GM12873 (cell line): ENCODE data around the gene PSMB5.

ENCODE experiments used
- TF ChIP-seq, protein P1 (sequence below): IDR thresholded peaks from 2 replicates; pipeline ENCODE4 v1.5.1; 2012; ENCODE audit warnings: low read depth, mild to moderate bottlenecking, moderate library complexity, low read length, control low read depth; ENCODE audit not compliant: insufficient read depth; ENCODE audit errors: missing control alignments

Gene PSMB5

GRCh38 chr14:23066855-23067744, 32.4 kb upstream of the PSMB5 start:
- TF ChIP-seq, protein P1, sequence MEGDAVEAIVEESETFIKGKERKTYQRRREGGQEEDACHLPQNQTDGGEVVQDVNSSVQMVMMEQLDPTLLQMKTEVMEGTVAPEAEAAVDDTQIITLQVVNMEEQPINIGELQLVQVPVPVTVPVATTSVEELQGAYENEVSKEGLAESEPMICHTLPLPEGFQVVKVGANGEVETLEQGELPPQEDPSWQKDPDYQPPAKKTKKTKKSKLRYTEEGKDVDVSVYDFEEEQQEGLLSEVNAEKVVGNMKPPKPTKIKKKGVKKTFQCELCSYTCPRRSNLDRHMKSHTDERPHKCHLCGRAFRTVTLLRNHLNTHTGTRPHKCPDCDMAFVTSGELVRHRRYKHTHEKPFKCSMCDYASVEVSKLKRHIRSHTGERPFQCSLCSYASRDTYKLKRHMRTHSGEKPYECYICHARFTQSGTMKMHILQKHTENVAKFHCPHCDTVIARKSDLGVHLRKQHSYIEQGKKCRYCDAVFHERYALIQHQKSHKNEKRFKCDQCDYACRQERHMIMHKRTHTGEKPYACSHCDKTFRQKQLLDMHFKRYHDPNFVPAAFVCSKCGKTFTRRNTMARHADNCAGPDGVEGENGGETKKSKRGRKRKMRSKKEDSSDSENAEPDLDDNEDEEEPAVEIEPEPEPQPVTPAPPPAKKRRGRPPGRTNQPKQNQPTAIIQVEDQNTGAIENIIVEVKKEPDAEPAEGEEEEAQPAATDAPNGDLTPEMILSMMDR = no peak

- TF ChIP-seq, protein P1 = no peak
These were observed 31.7 kb upstream of the PSMB5 start for GRCh38 chr14:23066368-23066767.

DNA sequence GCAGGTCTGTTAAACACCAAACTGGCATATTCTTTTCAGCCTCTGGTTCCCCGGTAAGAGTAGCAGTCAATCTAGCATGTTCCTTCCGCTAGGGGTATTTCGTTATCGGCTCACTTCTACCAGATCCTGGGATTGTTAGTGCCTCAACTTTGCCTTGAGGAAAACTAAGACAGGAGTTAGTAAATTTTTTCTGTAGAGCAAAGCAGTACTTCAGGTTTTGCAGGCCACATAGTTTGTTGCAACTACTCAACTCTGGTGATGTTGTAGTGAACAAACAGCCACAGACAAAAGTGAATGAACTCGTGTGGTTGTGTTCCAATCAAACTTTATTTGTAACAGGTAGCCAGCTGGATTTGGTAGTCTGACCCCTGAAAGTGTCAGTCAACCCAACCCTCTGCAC, 28.9 kb upstream of the PSMB5 start:
- TF ChIP-seq, protein P1 = no peak

- TF ChIP-seq, protein P1 = no peak
These were observed 27.3 kb upstream of the PSMB5 start for GRCh38 chr14:23062002-23062401.

DNA sequence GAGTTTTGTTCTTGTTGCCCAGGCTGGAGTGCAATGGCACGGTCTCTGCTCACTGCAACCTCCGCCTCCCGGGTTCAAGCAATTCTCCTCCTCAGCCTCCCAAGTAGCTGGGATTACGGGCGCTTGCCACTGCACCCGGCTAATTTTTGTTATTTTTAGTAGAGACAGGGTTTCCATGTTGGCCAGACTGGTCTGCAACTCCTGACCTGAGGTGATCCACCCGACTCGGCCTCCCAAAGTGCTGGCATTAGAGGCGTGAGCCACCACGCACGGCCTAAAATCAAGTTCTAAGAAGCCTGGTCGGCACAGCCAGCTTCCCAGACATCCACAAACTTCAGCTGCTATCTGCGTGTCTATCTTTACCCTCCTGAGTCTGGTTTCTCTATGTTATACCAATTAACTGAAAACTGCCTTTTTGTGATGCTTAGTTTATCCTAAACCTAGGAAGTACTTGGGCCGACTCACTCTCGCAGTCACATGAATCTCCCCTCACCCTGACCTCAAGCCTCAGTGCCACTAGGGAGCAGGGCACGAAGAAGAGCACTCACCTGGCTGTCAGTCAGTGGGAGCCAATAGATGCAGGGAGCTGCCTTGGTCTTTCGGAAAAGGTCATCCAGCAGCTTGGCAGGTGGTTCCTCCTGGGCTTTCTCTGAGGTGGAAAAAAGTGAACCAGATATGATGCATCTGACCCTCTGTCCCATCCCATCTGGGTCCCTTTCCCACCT, 26.0 kb upstream of the PSMB5 start:
- TF ChIP-seq, protein P1 = no peak

DNA sequence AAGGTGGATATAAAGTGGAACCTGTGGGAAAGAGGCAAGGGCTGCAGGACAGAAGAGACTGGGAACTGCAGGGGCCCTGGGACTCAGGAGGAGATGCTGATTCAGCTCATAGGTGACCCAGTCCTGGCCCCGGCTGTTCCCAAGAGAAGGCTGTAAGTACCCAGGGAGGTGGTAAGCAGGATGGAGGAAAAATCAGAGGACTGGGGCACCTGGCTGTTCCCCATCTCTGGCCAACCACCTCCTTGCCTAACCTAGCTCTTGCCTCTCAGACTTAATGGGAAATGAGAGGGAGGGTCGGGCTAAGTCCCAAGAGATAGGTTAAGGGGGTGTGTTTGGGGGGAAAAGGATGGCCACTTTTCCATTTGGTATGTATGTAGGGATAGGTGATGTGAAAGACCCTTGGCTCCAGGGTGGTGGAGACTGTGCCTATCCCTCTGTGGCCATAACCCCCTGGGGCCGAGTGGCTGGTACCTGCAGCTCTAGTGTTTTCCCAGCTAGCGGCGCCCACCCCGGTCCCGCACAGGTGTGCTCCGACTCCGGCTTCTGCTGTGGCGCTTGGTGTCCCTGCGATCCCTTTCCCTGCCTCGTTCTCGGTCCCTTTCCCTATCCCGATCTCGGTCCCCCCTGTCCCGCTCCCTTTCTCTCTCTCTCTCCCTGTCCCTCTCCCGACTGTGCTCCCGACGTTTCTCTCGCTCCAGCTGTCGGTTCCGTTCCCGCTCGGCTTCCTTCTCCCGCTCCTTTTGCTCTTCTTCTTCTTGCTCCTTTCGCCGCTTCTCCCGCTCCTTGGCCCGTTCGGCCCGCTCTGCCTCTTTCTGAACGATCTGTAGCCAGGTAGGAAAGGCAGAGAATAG, 24.2 kb upstream of the PSMB5 start:
- TF ChIP-seq, protein P1 = no peak
